ENCODE data around the gene VCX2.

- TF ChIP-seq EZH2phosphoT487 (IDR thresholded peaks at IDR 0.05; ENCODE audit: insufficient read depth, low read depth) (no peak), EZH2 (IDR thresholded peaks at IDR 0.05; ENCODE audit: insufficient read depth, poor library complexity, severe bottlenecking) (no peak)
Measured at GRCh38 chrX:8141896-8142295, 29.2 kb downstream of the VCX2 start.

All from GM23248 (cell line).